OCI-LY3 (cell line): ENCODE results near the gene NKAIN2.

Source experiments
- H2AFZ ChIP-seq: fragments of 200-600, 300-600 bp; shearing (Covaris generic); 2 replicates; pipeline ENCODE4 v1.6.0; 2014; ENCODE audit warnings: antibody characterized with exemption, low read depth, low read length
- H3K27ac ChIP-seq: fragments of 200-600, 300-600 bp; sonication (generic); 2 replicates; pipeline ENCODE4 v1.5.1; 2014; ENCODE audit warnings: mild to moderate bottlenecking, low read length, moderate library complexity, mixed read lengths
- H3K27me3 ChIP-seq: fragments of 200-600, 300-600 bp; sonication (generic); 2 replicates; pipeline ENCODE4 v1.6.1; 2014; ENCODE audit warnings: low read depth, low read length, mixed read lengths
- H3K36me3 ChIP-seq: fragments of 200-600, 300-600 bp; sonication (generic); replicated peaks from 2 replicates; pipeline ENCODE3; 2014; ENCODE audit warnings: low read depth, low read length, mixed read lengths
- H3K4me1 ChIP-seq: fragments of 300-600, 200-600 bp; sonication (generic); 2 replicates; pipeline ENCODE4 v1.6.1; 2014; ENCODE audit warnings: low read length, mixed read lengths
- H3K4me2 ChIP-seq: fragments of 200-600, 300-600 bp; sonication (generic); 2 replicates; pipeline ENCODE4 v1.6.1; 2014; ENCODE audit warnings: low read length, mixed read lengths
- H3K4me3 ChIP-seq: fragments of 300-600, 200-600 bp; sonication (generic); 2 replicates; pipeline ENCODE4 v1.5.1; 2014; ENCODE audit warnings: antibody characterized with exemption, mild to moderate bottlenecking, low read length, moderate library complexity
- H3K79me2 ChIP-seq: fragments of 300-600, 200-600 bp; shearing (Covaris generic); 2 replicates; pipeline ENCODE4 v1.6.1; 2014; ENCODE audit warnings: mild to moderate bottlenecking, low read length, mixed read lengths
- H3K9ac ChIP-seq: fragments of 300-600, 200-600 bp; shearing (Covaris generic); 2 replicates; pipeline ENCODE4 v1.6.0; 2014; ENCODE audit warnings: mild to moderate bottlenecking, low read length, moderate library complexity
- H3K9me3 ChIP-seq: fragments of 200-600, 300-600 bp; shearing (Covaris generic); 2 replicates; pipeline ENCODE4 v1.6.1; 2014; ENCODE audit warnings: low read length, mixed read lengths; ENCODE audit not compliant: insufficient read depth
- H4K20me1 ChIP-seq: fragments of 200-600, 300-600 bp; sonication (generic); 2 replicates; pipeline ENCODE4 v1.6.1; 2016; ENCODE audit warnings: low read length, mixed read lengths; ENCODE audit not compliant: insufficient read depth
- EZH2phosphoT487 ChIP-seq: fragments of 200-600 bp; shearing (Covaris generic); IDR thresholded peaks from 2 replicates; pipeline ENCODE4 v1.6.1; 2018; ENCODE audit warnings: antibody characterized with exemption, mixed run types, low read depth
- TF ChIP-seq, protein P1 (sequence below): fragments of 200-600, 300-600 bp; sonication (generic); IDR thresholded peaks from 2 replicates; pipeline ENCODE4 v1.5.1; 2014; ENCODE audit warnings: antibody characterized with exemption, low read length, low read depth

The NKAIN2 gene

DNA sequence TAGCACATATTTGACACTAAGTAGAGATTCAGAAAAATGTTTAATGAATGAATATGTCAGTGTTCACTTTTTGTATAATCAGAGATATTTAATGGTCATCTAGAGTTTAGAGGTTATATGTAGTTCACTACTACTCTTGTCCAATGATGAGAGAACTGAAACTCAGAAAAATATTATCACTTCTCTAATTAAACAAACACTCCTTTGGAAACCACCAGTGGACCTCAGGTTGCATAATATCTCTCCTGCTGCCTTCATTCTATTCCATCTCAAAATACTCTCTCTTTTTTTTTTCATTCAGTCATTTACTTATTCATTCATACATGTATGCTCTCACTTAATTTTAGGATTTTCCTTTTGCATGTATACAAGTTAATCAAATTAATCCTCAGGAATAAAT lies 735.4 kb downstream of the NKAIN2 start:
- no peaks in the 10 kb centered on the region for H3K27me3 ChIP-seq
- no peak overlapping the region for H3K27ac ChIP-seq
- TF ChIP-seq, protein P1, sequence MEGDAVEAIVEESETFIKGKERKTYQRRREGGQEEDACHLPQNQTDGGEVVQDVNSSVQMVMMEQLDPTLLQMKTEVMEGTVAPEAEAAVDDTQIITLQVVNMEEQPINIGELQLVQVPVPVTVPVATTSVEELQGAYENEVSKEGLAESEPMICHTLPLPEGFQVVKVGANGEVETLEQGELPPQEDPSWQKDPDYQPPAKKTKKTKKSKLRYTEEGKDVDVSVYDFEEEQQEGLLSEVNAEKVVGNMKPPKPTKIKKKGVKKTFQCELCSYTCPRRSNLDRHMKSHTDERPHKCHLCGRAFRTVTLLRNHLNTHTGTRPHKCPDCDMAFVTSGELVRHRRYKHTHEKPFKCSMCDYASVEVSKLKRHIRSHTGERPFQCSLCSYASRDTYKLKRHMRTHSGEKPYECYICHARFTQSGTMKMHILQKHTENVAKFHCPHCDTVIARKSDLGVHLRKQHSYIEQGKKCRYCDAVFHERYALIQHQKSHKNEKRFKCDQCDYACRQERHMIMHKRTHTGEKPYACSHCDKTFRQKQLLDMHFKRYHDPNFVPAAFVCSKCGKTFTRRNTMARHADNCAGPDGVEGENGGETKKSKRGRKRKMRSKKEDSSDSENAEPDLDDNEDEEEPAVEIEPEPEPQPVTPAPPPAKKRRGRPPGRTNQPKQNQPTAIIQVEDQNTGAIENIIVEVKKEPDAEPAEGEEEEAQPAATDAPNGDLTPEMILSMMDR, result no peak
- no peak for TF ChIP-seq EZH2phosphoT487

DNA sequence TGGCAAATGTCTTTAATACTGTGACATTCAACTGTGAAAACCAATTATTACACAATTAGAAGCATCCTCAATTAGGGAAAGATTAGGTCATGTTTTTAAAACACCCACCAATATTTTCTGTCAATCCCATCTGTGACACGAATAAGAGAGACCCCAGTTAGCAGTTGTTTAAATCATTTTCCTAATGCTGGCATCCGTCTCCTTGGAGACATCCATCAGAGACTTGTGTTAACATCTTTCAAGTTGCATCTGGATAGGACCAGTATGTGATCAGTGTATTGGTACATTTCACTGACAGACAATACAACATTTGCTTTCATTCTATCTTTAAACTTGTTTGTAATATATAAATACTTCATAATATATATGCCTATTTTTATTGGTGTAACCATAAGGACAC lies 737.9 kb downstream of the NKAIN2 start:
- Histone ChIP-seq H3K4me1 (no peaks in the 10 kb centered on the region), H3K79me2 (no peaks in the 10 kb centered on the region), H3K36me3 (no peaks in the 10 kb centered on the region), H3K4me3 (no peak overlapping the region), H3K27ac (no peak overlapping the region), H2AFZ (no peak overlapping the region), H3K9ac (no peak overlapping the region), H3K27me3 (no peaks in the 10 kb centered on the region), H3K4me2 (no peak overlapping the region), H3K9me3 (no peaks in the 10 kb centered on the region), H4K20me1 (no peaks in the 10 kb centered on the region)
- no peak for TF ChIP-seq EZH2phosphoT487
- TF ChIP-seq, protein P1, result no peak

More for the DNA sequence above, 735.4 kb downstream of the NKAIN2 start:
- Histone ChIP-seq H2AFZ (no peak overlapping the region), H3K4me2 (no peak overlapping the region), H3K9me3 (no peaks in the 10 kb centered on the region), H3K36me3 (no peaks in the 10 kb centered on the region), H3K4me3 (no peak overlapping the region), H3K79me2 (no peaks in the 10 kb centered on the region), H3K4me1 (no peaks in the 10 kb centered on the region), H3K9ac (no peak overlapping the region), H4K20me1 (no peaks in the 10 kb centered on the region)

DNA sequence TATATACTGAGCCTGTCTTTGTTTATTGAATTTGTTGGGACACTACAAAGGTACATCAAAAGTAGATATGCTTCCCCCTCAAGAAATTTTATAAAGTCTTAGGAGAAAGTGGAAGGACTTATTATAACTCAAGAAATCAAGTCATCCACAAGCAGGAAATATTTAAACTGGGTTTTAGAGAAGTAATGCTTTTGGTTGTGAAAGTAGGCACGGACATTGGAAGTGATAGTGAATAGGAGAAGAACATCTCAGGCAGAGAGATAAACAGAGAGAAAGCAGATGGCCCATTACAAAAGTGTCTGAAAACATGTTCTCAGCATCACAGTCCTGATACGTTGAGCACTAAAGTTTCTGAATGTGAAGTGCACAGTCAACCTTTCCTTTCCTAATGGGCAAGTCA lies 742.9 kb downstream of the NKAIN2 start:
- H3K4me2 ChIP-seq, result no peak overlapping the region
- H4K20me1 ChIP-seq, result no peaks in the 10 kb centered on the region
- no peaks in the 10 kb centered on the region for H3K36me3 ChIP-seq
- TF ChIP-seq EZH2phosphoT487, result no peak
- TF ChIP-seq, protein P1, result no peak
- no peaks in the 10 kb centered on the region for H3K27me3 ChIP-seq
- H3K4me1 ChIP-seq, result no peaks in the 10 kb centered on the region
- H3K9ac ChIP-seq, result no peak overlapping the region
- no peak overlapping the region for H3K4me3 ChIP-seq
- H3K9me3 ChIP-seq, result no peaks in the 10 kb centered on the region
- no peaks in the 10 kb centered on the region for H3K79me2 ChIP-seq
- H2AFZ ChIP-seq, result no peak overlapping the region
- H3K27ac ChIP-seq, result no peak overlapping the region

DNA sequence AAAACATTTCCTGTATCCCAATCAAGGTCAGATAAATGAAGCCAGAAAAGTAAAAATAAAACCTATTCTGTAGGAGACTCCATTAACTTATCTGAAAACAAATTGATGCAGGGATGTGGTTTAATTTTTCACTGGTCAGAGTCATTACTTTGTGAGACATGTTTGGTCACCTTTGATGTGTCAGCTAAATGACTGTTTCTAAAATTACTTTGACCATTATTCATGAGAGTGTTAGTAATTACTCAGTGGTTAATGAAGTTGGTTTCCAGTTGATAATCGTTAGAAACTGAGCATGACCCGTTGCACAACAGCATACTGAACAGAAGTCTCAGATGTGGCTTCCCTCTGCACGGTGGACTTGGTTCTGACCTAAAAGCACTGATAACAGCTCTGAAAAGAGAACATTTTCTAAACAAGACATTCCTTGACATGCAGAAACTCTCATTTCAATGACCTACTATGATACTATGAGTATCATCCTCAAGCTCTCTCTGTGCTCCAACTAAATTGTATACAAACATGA lies 748.1 kb downstream of the NKAIN2 start:
- Histone ChIP-seq H2AFZ (no peak overlapping the region), H3K4me3 (no peak overlapping the region), H3K79me2 (no peaks in the 10 kb centered on the region), H3K9ac (no peak overlapping the region), H4K20me1 (no peaks in the 10 kb centered on the region), H3K4me1 (no peaks in the 10 kb centered on the region), H3K4me2 (no peak overlapping the region), H3K27me3 (no peaks in the 10 kb centered on the region), H3K36me3 (no peaks in the 10 kb centered on the region), H3K27ac (no peak overlapping the region), H3K9me3 (no peaks in the 10 kb centered on the region)
- TF ChIP-seq, protein P1, result no peak
- TF ChIP-seq EZH2phosphoT487, result no peak
